ENCODE results near the gene OTULINL.
"Not testable (repeated sequence)": the region's sequence is repeated elsewhere in the genome, so short reads cannot be mapped to it uniquely, and the experiment has no call there.

OTULINL gene

DNA sequence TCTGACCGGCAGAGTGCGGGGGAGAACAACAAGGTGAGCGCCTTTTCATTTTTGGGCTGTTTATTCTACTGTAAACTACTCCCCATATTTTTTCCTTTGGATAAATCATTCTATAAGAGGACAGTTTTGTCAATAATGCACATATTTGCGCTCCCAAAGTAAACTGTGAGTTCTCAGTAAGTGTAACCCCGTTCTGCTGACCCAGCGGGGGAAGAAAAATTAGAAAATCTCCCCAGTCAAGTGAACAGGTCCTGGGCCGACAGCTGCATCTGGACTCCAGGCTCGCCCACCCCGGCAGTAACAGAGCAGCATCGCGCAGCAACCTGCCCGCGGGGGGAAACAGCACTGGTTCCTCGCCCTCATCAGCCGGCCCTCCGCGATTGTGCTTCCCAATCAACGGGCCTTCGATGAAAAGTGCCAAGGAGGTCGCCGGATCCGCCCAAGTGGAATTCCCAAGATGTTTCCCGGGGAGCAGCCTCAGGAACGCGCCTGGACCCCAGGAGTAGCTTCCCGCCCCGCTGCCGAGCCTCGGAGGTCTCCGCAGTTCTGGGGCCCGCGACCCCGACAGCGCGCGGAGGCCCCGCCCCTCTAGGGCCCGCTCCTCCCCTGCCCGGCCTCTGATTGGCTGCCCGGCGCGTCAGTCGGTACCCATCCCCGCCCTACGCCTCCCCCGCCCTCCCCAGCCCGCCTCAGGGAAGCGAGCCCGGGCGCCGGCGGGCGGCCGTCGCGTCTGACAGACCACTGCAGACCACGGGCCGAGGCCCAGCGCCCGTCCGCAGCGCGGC is at the start of gene OTULINL:
Gene OTULINL (plus strand): TSS at position 687 of the 785 bp plus-strand sequence. CDS start 103 bp downstream, outside the sequence.
- peak; percentile 62 for DNase-seq

DNA sequence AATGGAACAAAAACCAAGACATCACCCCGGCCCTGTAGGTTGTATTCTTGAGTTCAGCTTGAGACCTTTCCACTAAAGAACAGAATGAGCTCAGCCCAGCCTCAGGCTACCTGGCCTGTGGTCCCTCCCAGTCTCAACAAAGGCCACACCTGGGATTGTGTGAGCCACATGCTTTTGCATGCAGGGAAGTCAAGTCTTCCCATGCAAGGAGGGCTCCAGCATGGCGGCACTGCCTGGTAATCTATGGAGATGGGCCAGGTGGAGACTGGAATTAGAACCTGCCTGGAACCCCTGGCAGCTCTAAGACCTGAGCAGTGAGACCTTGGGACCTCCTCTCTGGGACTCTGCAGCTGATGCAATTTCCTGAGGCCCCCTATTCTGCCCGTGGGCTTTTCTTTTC is 49.4 kb upstream of the OTULINL start:
- in situ Hi-C loops (cut with HindIII; ENCODE audit: low pct_ligation_motif_present, low pct_unique_long_range_greater_than_20kb, low sequenced_read_pairs) = no loop called here
- no peak for DNase-seq

More for the DNA sequence above, at the start of gene OTULINL:
- in situ Hi-C loops (cut with HindIII; ENCODE audit: low pct_ligation_motif_present, low pct_unique_long_range_greater_than_20kb, low sequenced_read_pairs) = no loop called here

DNA sequence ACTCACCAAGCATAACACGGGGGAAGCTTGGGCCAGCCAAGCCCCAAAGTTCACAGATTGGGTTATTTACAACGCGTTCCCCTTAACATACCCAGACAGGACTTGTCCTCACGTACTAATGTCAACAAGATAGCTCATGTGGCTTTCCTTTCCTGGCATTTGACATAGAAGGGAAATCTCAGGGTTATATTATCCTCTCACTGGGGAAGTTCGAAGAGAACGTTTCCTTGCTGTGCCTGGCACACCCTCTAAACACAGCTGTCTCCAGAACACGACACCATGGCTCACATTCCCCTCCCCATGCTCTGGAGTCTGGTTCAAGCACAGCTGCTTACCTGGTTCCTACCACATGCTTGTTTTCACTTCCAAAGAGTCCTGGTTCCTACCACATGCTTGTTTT is 46.8 kb upstream of the OTULINL start:
- DNase-seq = no peak

DNA sequence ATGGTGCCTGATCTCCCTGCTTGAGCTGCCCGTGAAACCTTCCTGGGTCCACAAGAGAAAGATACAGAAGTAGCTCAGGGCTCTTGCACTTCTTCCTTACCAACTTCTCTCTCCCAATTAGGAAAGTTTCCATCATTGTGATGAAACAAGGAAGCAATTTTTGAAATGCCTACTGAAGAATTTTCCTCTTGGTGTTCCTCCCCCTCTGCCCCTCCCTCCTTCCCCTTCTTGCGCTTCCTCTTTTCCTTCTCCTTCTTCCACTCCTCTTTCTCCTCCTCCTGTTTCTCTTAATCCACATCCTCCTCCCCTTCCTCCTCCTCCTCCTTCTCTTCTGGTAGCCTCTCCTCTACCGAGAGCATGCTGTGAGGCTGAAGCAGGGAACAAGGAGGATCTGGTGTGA is 36.3 kb upstream of the OTULINL start:
- in situ Hi-C loops (cut with HindIII; ENCODE audit: low pct_ligation_motif_present, low pct_unique_long_range_greater_than_20kb, low sequenced_read_pairs) = no loop called here
- DNase-seq = no peak

More for the DNA sequence above, 46.8 kb upstream of the OTULINL start:
- in situ Hi-C loops (cut with HindIII; ENCODE audit: low pct_ligation_motif_present, low pct_unique_long_range_greater_than_20kb, low sequenced_read_pairs) = no loop called here

DNA sequence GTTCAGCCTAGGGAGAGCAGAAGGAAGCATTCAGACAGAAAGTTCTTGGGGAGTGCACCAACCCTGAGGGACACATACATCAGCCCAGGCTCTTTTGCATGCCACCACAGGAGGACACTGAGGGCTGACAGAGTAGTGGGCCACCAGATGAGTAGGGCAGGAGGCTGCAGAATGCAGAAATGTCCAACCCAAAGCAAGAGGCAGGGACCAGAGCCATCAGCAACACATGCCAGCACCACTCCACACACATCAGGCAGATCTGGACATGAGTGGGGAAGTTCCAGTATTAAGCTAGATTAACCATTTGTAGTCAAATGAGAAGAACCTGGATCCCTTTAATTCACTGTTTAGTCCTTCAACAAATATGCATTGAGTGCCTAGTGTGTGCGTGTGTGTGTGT is 35.7 kb upstream of the OTULINL start:
- no peak for DNase-seq
- in situ Hi-C loops (cut with HindIII; ENCODE audit: low pct_ligation_motif_present, low pct_unique_long_range_greater_than_20kb, low sequenced_read_pairs) = no loop called here

DNA sequence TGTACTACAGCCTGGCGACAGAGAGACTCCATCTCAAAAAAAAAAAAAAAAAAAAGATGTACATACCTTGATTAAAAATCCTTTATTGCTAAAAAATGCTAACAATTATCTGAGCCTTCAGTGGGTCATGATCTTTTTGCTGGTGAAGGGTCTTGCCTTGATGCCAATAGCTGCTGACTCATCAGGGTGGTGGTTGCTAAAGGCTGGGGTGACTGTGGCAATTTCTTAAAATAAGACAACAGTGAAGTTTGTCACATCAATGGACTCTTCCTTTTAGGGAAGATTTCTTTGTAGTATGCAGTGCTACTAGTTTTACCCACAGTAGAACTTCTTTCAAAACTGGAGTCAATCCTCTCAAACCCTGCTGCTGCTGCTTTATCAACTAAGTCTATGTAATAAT is 33.9 kb upstream of the OTULINL start:
- no peak for DNase-seq
- in situ Hi-C loops (cut with HindIII; ENCODE audit: low pct_ligation_motif_present, low pct_unique_long_range_greater_than_20kb, low sequenced_read_pairs) = no loop called here

DNA sequence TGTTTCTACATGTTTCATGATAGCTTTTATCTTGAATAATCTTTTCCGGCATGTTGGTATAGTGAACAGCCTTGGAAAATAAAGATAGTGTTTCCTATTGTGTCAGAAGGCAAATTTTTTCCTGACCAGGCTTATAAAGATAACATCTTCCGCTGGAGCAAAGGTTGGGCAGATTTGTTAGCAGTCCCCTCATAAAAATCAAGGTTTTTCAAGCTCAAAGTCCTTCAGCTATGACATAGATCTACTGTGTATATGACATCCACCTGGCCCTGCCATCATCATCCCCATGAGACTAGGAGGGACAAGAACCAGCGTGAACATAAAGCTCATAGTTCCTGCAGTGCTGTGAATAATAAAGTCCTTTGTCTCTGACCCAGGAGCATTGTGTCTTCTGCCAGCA is 30.4 kb upstream of the OTULINL start:
- in situ Hi-C loops (cut with HindIII; ENCODE audit: low pct_ligation_motif_present, low pct_unique_long_range_greater_than_20kb, low sequenced_read_pairs) = no loop called here
- no peak for DNase-seq

DNA sequence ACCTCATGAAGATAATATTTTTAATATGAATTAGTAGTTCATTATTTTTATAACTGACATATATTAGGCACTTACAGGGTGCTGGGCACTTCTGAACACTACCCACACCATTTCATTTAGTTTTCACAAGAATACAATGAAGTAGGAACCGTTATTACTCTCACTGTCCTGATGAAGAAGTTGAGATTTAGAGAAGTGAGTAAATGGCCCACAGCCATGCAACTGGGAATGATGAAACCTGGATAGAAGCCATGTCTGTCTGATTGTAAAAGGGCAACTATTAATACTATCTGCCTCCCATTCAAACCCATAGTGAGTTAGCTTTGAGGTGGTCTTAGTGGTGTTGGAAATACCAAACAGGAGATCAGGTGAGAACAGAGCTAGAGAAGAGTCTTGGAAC is 29.6 kb upstream of the OTULINL start:
- in situ Hi-C loops (cut with HindIII; ENCODE audit: low pct_ligation_motif_present, low pct_unique_long_range_greater_than_20kb, low sequenced_read_pairs) = no loop called here
- DNase-seq = no peak

DNA sequence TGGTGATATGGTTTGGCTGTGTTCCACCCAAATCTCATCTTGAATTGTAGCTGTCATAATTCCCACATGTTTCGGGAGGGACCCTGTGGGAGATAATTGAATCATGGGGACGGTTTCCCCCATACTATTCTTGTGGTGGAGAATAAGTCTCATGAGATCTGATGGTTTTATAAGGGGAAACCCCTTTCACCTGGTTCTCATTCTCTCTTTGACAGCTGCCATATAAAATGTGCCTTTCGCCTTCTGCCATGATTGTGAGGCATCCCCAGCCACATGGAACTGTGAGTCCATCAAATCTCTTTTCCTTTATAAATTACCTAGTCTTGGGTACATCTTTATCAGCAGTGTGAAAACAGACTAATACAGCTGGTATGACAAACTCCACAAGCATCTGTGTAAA is 27.3 kb upstream of the OTULINL start:
- DNase-seq; in situ Hi-C loops (cut with HindIII; ENCODE audit: low pct_ligation_motif_present, low pct_unique_long_range_greater_than_20kb, low sequenced_read_pairs): not testable (repeated sequence)

DNA sequence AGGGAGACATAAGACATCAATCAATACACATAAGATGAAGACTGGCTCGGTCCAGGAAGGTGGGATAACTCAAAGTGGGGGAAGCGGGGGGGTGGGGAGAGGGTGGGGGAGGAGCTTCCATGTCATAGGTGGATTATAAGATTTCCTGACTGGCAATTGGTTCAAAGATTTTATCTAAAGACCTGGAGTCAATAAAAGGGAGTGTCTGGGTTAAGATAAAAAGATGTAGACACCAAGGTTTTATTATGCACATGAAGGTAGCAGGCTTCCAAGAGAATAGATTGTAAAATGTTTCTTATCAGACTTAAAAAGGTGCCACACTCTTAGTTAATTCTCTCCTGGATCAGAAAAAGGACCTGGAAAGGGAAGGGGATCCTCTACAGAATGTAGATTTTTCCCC is 25.6 kb upstream of the OTULINL start:
- DNase-seq = no peak
- in situ Hi-C loops (cut with HindIII; ENCODE audit: low pct_ligation_motif_present, low pct_unique_long_range_greater_than_20kb, low sequenced_read_pairs) = no loop called here

DNA sequence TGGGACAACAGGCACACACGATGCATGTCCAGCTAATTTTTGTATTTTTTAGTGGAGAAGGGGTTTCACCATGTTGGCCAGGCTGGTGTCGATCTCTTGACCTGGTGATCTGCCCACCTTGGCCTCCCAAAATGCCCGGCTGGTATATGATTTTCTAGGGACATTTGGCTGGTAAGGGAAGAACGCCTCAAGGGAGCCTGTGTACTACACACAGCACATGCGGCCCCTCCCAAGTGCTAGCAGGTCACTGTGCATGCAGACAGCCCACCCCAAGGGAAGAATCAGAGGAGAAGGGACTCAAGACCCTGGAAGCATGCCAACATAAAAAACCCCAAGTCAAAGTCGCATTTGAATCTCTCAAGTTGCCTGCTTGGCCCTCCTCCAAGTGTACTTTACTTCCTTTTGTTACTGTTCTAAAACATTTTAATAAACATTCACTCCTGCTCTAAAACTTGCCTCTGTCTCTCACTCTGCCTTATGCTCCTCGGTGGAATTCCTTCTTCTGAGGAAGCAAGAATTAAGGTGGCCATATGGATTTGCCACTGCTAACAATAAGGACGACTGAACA is 24.3 kb upstream of the OTULINL start:
- DNase-seq = no peak
- in situ Hi-C loops (cut with HindIII; ENCODE audit: low pct_ligation_motif_present, low pct_unique_long_range_greater_than_20kb, low sequenced_read_pairs) = no loop called here

DNA sequence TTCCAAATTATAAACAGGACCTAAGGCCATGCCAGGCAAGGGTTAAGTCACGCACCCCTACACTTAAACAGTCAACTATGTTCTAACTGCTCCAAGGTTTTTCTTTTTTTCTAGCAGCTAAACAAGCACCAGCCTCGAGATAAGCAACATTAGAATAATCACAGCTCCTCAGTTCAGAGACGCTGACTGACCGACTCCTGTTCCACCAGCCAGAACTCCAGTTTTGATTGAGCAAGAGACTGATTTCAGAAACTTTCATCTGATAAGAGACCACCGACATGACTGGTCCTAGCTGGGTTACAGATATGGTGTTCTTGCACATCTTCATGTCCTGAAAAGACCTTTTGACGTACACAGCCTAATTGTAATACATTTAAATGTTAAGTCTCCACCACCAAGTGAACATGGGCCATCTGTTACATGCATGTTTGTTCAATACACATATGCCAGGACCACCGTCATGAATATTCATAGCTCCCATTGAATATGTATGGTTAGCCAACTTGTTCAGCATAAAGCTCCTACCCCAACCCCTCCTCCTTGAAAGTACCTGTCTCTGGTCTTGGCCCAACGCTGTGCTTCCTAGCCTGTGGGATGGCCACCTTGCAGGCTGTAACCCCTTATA is 23.7 kb upstream of the OTULINL start:
- DNase-seq = no peak
- in situ Hi-C loops (cut with HindIII; ENCODE audit: low pct_ligation_motif_present, low pct_unique_long_range_greater_than_20kb, low sequenced_read_pairs) = no loop called here

DNA sequence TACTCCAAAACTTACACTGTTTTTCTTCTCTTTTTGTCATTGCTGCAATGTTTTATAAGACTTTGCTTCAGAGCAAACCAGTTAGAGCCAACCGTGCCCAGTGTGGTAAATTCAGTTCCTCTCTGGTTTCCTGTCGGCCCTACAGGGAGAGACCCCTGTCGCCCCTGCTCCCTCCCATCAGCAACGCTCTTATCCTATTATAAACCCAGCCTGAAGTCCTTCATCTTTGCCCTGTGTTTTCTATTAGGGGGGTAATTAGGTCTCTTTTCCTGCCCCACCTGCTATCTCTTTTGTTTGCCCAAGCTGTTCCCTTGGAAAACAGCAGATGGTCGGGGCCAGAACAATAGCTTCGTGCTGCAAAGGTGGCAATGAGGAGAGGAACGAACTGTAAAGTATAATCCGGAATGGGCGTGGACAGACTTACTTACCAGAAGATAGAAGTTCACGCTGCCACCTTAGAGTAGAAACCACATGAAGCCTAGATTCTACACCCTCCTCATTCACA is 21.4 kb upstream of the OTULINL start:
- DNase-seq = no peak
- in situ Hi-C loops (cut with HindIII; ENCODE audit: low pct_ligation_motif_present, low pct_unique_long_range_greater_than_20kb, low sequenced_read_pairs) = no loop called here

DNA sequence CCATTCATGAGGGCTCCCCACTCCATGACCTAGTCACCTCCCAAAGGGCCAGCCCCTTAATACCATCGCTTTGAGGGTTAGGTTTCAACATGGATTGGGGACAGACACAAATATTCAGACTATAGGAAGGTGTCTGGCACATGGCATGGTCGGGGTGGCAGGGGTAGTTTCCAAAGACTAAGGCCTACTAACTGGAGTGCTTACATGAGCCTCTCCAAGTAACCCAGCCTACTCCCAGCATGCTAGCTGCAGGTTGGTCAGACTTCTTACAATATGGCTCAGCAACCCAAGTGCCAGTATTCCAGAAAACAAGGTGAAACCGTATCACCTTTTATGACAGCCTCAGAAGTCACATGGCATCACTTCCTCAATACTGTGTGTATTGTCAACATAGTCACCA is 19.9 kb upstream of the OTULINL start:
- in situ Hi-C loops (cut with HindIII; ENCODE audit: low pct_ligation_motif_present, low pct_unique_long_range_greater_than_20kb, low sequenced_read_pairs) = no loop called here

DNA sequence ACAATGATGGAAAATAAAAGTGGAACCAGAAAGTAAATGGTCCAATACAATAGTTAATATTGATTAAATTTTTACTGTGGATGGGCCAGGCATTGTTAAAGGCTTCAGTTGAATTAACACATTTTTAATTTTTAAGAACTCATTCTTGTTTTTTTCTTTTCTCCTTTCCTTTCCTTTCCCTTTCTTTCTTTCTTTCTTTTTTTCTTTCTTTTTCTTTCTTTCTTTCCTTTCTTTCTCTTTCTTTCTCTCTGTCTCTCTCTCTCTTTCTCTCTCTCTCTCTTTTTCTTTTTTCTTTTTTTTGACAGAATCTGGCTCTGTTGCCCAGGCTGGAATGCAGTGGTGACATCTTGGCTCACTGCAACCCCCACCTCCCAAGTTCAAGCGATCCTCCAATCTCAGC is 13.3 kb upstream of the OTULINL start:
- in situ Hi-C loops (cut with HindIII; ENCODE audit: low pct_ligation_motif_present, low pct_unique_long_range_greater_than_20kb, low sequenced_read_pairs) = no loop called here
- DNase-seq = no peak

More for the DNA sequence above, 19.9 kb upstream of the OTULINL start:
- no peak for DNase-seq

DNA sequence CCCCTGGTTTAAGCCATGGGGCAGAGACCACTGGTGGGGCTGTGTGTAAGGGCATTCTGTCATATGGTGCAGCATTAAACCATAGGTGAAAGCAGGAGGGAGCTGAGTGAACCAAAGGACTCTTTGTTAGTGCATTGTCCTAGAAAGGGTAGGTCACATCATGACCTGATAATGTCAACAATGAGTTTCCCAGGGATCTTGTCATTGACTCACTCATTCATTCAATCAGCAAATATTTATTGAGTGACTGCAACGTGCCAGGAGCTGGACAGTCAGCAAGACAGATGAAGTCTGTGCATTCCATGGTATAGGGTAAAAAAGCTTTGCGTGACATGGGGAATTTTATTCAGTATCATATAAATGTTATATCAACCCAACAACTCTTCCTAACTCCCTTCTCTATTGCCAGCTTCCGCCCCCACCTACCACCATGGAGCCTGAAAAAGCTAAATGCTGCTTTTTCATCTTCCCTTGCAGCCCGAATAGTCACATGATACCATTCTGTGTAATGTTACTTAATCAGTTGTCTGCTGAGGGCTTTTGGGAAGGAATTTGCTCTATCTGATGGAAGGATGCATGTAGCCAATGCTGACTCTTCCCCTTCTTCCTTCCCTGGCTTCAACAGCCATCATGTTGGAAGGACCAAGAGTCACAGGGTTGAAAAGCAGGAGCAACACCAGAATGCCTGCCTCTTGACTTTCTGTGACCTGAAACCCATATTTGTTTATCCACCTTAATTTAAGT is 11.5 kb upstream of the OTULINL start:
- in situ Hi-C loops (cut with HindIII; ENCODE audit: low pct_ligation_motif_present, low pct_unique_long_range_greater_than_20kb, low sequenced_read_pairs) = no loop called here
- DNase-seq = no peak

DNA sequence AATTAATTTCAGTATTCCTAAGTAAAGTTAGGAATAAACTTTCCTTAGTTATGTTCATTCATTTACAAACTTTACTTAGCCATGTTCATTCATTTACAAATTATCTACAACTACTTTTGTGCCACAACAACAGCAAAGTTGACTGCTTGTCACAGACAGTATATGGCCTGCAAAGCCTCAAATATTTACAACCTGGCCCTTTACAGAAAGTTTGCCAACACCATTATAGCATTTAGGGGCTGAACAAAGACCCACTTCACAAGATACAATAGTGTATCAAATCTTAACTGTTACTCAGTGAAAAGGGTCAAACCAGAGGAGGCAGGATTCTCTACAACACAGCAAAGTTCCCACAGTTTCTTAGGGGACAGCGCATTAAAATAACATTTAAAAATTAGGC is 9.7 kb upstream of the OTULINL start:
- in situ Hi-C loops (cut with HindIII; ENCODE audit: low pct_ligation_motif_present, low pct_unique_long_range_greater_than_20kb, low sequenced_read_pairs) = no loop called here
- DNase-seq = no peak

DNA sequence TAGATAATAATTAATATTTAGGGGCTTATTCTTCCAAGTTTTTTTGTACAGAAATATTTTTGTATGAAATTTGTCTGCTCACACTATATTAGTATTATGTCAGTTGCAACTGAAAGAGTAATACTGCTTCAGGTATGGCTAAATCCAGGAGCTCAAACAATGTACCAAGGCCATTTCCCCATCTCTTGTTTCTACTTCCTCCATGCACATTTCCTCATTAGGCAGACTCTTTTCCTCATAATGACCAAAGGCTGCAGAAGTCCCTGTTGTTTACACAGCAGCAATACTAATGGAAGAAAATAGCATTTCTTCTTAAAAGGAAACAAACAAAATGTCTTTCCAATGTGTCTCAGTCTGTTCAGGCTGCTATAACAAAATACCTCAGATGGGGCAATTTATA is 9.2 kb upstream of the OTULINL start:
- DNase-seq = no peak
- in situ Hi-C loops (cut with HindIII; ENCODE audit: low pct_ligation_motif_present, low pct_unique_long_range_greater_than_20kb, low sequenced_read_pairs) = no loop called here

DNA sequence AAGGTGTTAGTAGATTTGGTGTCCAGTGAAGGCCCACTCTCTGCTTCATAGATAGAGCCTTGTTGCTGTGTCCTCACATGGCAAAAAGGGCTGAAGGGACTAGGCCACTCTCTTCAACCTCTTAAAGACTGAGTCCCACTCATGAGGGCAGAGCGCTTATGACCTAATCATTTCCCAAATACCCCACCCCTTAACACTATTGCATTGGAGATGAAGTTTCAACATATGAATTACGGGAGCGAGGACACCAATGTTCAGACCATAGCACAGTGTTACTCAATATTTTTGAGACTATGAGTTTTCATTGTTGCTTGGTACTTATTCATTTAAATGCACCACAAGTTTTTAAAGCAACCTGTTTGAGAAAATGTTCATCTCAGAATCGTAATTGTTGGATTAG is 8.8 kb upstream of the OTULINL start:
- no peak for DNase-seq
- in situ Hi-C loops (cut with HindIII; ENCODE audit: low pct_ligation_motif_present, low pct_unique_long_range_greater_than_20kb, low sequenced_read_pairs) = no loop called here
